MG63 (cell line): ENCODE measurements around the gene EMC9. TPM values are rescaled to one million over a fixed set of nuclear protein-coding genes. Genes with fewer than 3 reads are reported as not detected.

Experiments
- DNase-seq: peaks from one replicate; pipeline ENCODE4 v3.0.0-alpha.2; 2020
- H3K27me3 ChIP-seq: fragments of 250-450 bp; sonication (Bioruptor Pico); 2 replicates; pipeline ENCODE4 v1.5.1; 2020; ENCODE audit warnings: mild to moderate bottlenecking, moderate library complexity
- H3K36me3 ChIP-seq: fragments of 250-450 bp; sonication (Bioruptor Pico); 2 replicates; pipeline ENCODE4 v1.5.1; 2020; ENCODE audit warnings: mild to moderate bottlenecking, moderate library complexity
- H3K4me3 ChIP-seq: fragments of 250-450 bp; sonication (Bioruptor Pico); 2 replicates; pipeline ENCODE4 v1.5.1; 2020; ENCODE audit warnings: mild to moderate bottlenecking, moderate library complexity
- H3K9me3 ChIP-seq: fragments of 250-450 bp; sonication (Bioruptor Pico); 2 replicates; pipeline ENCODE4 v1.5.1; 2020; ENCODE audit warnings: mild to moderate bottlenecking, moderate library complexity
- total RNA-seq: library from RNA; depleted of rRNA; stranded (reverse); fragments of >200 nt; shearing (Covaris generic); gene quantifications from 2 replicates; pipeline ENCODE4 v1.2.3, GENCODE V29; 2014; ENCODE audit warnings: low replicate concordance; rRNA removed

Gene EMC9
- total RNA-seq, 1 experiment from 2014 or later = 15.7 TPM

DNA sequence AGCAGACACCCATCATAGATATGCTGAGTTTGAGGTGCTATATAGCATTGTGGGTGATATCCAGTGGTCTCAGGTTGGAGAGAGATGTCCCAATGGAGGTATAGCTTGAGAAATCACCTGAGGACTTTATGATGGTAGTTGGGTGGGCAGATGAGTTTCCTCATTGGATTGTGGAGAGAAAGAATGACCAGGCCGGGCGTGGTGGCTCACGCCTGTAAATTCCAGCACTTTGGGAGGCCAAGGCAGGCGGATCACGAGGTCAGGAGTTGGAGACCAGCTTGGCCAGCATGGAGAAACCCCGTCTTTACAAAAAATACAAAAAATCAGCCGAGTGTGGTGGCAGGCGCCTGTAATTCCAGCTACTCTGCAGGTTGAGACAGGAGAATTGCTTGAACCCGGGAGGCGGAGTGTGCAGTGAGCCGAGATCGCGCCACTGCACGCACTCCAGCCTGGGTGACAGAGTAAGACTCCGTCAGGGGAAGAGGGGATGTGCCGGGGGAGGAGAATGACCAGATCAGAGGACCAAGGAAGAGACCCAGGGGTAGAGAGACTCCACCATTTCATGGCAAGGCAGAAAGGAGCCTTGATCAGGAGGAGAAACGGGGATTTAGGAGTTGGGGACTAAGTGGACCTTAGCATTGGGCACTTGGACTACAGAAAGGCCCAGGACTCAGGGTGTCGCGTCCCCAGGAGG, 48.0 kb downstream of the EMC9 start:
- no peaks in the 10 kb centered on the region for H3K9me3 ChIP-seq
- H3K36me3 ChIP-seq = no peaks in the 10 kb centered on the region; the same call in 1 of the 2 replicates
- H3K27me3 ChIP-seq = no peaks in the 10 kb centered on the region
- DNase-seq = no peak
- H3K4me3 ChIP-seq = peak overlapping the region; percentile 90; the same call in 1 of the 2 replicates

DNA sequence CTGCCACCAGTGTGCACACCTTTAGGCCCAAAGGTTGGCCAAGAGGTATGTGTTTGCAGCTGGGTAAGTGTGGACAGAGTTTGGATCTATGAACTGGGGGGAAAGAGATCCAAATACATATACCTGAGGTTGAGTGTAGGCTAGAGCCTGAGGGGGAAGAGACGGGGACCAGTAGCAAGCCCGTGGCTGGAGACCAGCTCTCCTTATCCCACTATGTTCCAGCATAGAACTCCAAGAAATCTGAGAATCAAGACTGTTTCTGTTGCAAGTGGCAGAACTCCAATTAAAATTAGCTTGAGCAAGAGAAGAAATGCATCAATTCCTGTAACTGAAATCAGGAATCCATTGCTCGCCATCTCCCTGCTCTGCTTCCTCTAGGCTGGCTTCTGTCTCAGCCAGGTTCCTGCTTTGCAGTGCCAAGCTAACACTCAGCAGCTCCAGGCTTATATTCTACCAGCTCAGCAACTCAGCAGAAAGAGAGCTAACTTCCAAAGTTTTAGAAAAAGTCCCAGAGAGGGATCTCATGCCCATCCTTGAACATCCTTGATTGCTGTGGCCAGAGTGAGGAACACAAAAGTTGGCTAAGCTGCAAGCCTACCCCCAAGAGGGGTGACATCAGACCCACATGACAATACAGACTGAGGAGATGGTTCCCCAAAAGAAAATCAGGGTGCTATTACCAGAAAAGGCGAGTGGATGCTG, 48.7 kb downstream of the EMC9 start:
- no peak for DNase-seq
- H3K36me3 ChIP-seq = no peaks in the 10 kb centered on the region; the same call in 1 of the 2 replicates

DNA sequence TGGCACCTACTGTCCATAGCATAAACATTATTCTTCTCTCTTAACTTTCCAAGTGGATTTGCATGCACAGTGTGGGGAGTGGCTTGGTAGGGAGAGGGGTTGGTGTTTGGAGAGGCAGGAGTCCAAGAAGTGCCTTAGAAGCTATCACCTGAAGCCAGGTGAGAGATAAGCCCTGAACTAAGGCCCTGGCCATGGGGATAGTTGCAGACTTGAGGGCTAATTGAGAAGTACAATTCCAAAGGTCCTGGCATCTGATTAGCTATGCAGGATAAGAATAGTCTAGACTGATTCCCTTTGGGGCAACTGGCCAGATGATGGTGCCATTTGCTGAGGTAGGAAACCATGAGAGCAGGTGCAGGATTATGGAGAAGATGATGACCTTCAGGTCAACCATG, 49.3 kb downstream of the EMC9 start:
- Histone ChIP-seq H3K27me3 (no peaks in the 10 kb centered on the region), H3K9me3 (no peaks in the 10 kb centered on the region), H3K36me3 (no peaks in the 10 kb centered on the region; the same call in 1 of the 2 replicates), H3K4me3 (no peak overlapping the region)
- DNase-seq = no peak

More for the DNA sequence above, 48.7 kb downstream of the EMC9 start:
- Histone ChIP-seq H3K4me3 (no peak overlapping the region), H3K27me3 (no peaks in the 10 kb centered on the region), H3K9me3 (no peaks in the 10 kb centered on the region)

DNA sequence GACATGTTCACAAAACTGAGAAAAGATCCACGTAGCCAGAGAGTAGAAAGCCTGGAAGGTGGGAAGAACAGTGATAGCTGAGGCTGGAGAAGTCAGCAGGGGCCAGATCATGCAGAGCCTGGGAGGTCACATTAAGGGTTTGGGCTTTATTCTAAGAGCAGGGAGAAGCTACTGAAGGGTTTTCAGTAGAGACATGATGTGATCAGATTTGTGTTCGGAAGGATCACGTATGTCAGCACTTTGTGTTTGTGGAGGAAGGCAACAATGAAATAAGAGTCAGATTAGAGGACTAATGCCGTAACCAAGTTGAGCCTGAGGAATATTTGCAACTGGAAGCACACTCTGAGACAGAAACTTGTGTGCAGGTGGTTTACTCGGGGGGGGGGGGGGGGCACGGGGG, 51.5 kb downstream of the EMC9 start:
- DNase-seq = no peak
- no peak overlapping the region for H3K4me3 ChIP-seq
- no peaks in the 10 kb centered on the region for H3K27me3 ChIP-seq
- H3K9me3 ChIP-seq = no peaks in the 10 kb centered on the region
- no peaks in the 10 kb centered on the region for H3K36me3 ChIP-seq

Other genes starting within 250 kb of the EMC9 start
- gene DHRS4, start 187.8 kb downstream of the EMC9 start, total RNA-seq = 32.4 and 35.9 TPM in 2 replicates
- gene DHRS4L2, start 152.7 kb downstream of the EMC9 start, total RNA-seq = 2.0 and 13.5 TPM in 2 replicates
- gene CARMIL3, start 89.6 kb downstream of the EMC9 start, total RNA-seq = not detected in 2 replicates
- gene CPNE6, start 70.0 kb downstream of the EMC9 start, total RNA-seq = not detected in 2 replicates
- gene PCK2, start 47.3 kb downstream of the EMC9 start, total RNA-seq = 6.7 and 27.5 TPM in 2 replicates
- 22.7 and 64.7 TPM in 2 replicates for gene DCAF11, start 26.8 kb downstream of the EMC9 start, total RNA-seq
- 1.9 and 4.9 TPM in 2 replicates for gene NRL, start 26.6 kb downstream of the EMC9 start, total RNA-seq
- 0.79 TPM in 1 of 2 replicates, not detected in the other for gene FITM1, start 10.9 kb downstream of the EMC9 start, total RNA-seq
- gene PSME1, start 5.4 kb downstream of the EMC9 start, total RNA-seq = 37.5 and 39.3 TPM in 2 replicates
- gene PSME2, start 5.0 kb upstream of the EMC9 start, total RNA-seq = 84.9 and 111 TPM in 2 replicates
- 39.6 and 52.1 TPM in 2 replicates for gene RNF31, start 5.9 kb upstream of the EMC9 start, total RNA-seq
- 15.8 and 26.4 TPM in 2 replicates for gene IRF9, start 19.7 kb upstream of the EMC9 start, total RNA-seq
- 0.66 and 2.1 TPM in 2 replicates for gene REC8, start 30.5 kb upstream of the EMC9 start, total RNA-seq
- 41.0 and 60.5 TPM in 2 replicates for gene IPO4, start 47.2 kb upstream of the EMC9 start, total RNA-seq
- 25.2 and 39.3 TPM in 2 replicates for gene TM9SF1, start 53.9 kb upstream of the EMC9 start, total RNA-seq
- gene TSSK4, start 64.1 kb upstream of the EMC9 start, total RNA-seq = not detected in 2 replicates
- gene CHMP4A, start 71.9 kb upstream of the EMC9 start, total RNA-seq = 20.0 and 75.5 TPM in 2 replicates
- 2.5 and 4.5 TPM in 2 replicates for gene MDP1, start 74.5 kb upstream of the EMC9 start, total RNA-seq
- gene NEDD8, start 90.8 kb upstream of the EMC9 start, total RNA-seq = 138 and 173 TPM in 2 replicates
- 54.0 and 60.9 TPM in 2 replicates for gene GMPR2, start 91.3 kb upstream of the EMC9 start, total RNA-seq
- 23.6 and 36.7 TPM in 2 replicates for gene TINF2, start 101.0 kb upstream of the EMC9 start, total RNA-seq
- 0.86 and 2.0 TPM in 2 replicates for gene TGM1, start 121.6 kb upstream of the EMC9 start, total RNA-seq
- 1.7 and 2.6 TPM in 2 replicates for gene RABGGTA, start 130.0 kb upstream of the EMC9 start, total RNA-seq
- 1.5 and 2.5 TPM in 2 replicates for gene DHRS1, start 158.2 kb upstream of the EMC9 start, total RNA-seq
- gene NOP9, start 158.3 kb upstream of the EMC9 start, total RNA-seq = 6.6 and 10.6 TPM in 2 replicates
- not detected in 2 replicates for gene CIDEB, start 166.4 kb upstream of the EMC9 start, total RNA-seq
- 0.59 and 0.82 TPM in 2 replicates for gene LTB4R2, start 168.5 kb upstream of the EMC9 start, total RNA-seq
- 1.4 and 1.5 TPM in 2 replicates for gene LTB4R, start 169.9 kb upstream of the EMC9 start, total RNA-seq
- not detected in 2 replicates for gene ADCY4, start 193.5 kb upstream of the EMC9 start, total RNA-seq
- not detected in 2 replicates for gene RIPK3, start 198.4 kb upstream of the EMC9 start, total RNA-seq
- 4.9 and 14.5 TPM in 2 replicates for gene NFATC4, start 226.6 kb upstream of the EMC9 start, total RNA-seq